ENCODE measurements around the gene DAZAP1.

GRCh38 chr19:1392939-1393530, 14.4 kb upstream of the DAZAP1 start:
- TF ChIP-seq YY1 (IDR thresholded peaks at IDR 0.05; ENCODE audit: insufficient read depth, insufficient read length) (no peak), SUZ12 (IDR thresholded peaks at IDR 0.05; ENCODE audit: extremely low read depth, insufficient read depth, insufficient read length) (no peak)
